Ascending aorta (tissue), 2 donors: Measurements from ENCODE around the gene CREB3. TPM values are rescaled to one million over a fixed set of nuclear protein-coding genes. Genes with fewer than 3 reads are reported as not detected.

Source experiments
- DNase-seq, 2 donors: peaks; one replicate each; pipeline ENCODE4 v3.0.0-alpha.2; 2019; ENCODE audit warnings: low spot score in 2 of 2
- H3K27ac ChIP-seq, 2 donors: fragments of 200-600 bp; sonication (generic); one replicate each; pipeline ENCODE4 v1.5.1; 2016 to 2017; ENCODE audit warnings: mild to moderate bottlenecking in 1 of 2
- H3K27me3 ChIP-seq: fragments of 200-600 bp; sonication (generic); one replicate; pipeline ENCODE4 v1.5.1; 2017
- H3K36me3 ChIP-seq, 2 donors: fragments of 200-600 bp; sonication (generic); one replicate each; pipeline ENCODE4 v1.5.1; 2016
- H3K4me1 ChIP-seq, 2 donors: fragments of 200-600 bp; sonication (generic); one replicate each; pipeline ENCODE4 v1.5.1; 2016 to 2017; ENCODE audit warnings: mild to moderate bottlenecking in 1 of 2
- H3K4me3 ChIP-seq, 2 donors: fragments of 200-600 bp; sonication (generic); one replicate each; pipeline ENCODE4 v1.5.1; 2016 to 2017; ENCODE audit warnings: mild to moderate bottlenecking in 1 of 2
- H3K9me3 ChIP-seq, 2 donors: fragments of 200-600 bp; sonication (generic); one replicate each; pipeline ENCODE4 v1.5.1; 2016
- intact Hi-C: fragments of 100-400 bp; cut with DNase I; formaldehyde crosslinking; loops from one replicate; pipeline ENCODE4 v1.15.1; 2023
- total RNA-seq: library from RNA; depleted of rRNA; stranded (reverse); fragments of >200 nt; gene quantifications from one replicate; pipeline ENCODE4 v1.1.0, GENCODE V29; 2016
- TF ChIP-seq, protein P1 (sequence below), 3 experiments: fragments of 200-600 bp in 2 of 3; fragments of 450-650 bp in 1 of 3; sonication (generic) in 2 of 3; IDR thresholded peaks; one replicate each; pipeline ENCODE4 v1.5.1; 2016 to 2019; ENCODE audit warnings: antibody characterized with exemption in 3 of 3, mild to moderate bottlenecking in 1 of 3, moderate library complexity in 1 of 3

CREB3 gene
- total RNA-seq, 1 donor from 2014 or later = 48.3 TPM

DNA sequence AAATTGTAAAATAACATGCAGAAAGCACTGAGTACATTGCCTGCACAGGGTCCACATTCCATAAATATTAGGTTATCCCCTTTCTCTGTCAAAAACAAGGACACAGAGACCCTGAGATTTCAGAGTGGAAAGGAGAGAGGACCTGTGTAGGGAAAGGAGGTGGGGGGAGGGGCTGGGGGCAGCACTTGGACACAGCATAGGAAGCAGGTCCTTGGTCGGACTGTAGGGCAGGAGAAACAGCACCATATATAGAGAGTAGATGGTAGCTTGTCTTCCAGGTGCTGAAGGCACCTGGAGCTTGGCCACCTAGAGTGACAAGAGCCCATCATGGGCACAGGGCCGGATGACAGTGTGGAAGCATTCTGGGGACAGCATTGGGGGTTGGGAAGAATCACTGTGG is 45.2 kb upstream of the CREB3 start:
- TF ChIP-seq, protein P1, sequence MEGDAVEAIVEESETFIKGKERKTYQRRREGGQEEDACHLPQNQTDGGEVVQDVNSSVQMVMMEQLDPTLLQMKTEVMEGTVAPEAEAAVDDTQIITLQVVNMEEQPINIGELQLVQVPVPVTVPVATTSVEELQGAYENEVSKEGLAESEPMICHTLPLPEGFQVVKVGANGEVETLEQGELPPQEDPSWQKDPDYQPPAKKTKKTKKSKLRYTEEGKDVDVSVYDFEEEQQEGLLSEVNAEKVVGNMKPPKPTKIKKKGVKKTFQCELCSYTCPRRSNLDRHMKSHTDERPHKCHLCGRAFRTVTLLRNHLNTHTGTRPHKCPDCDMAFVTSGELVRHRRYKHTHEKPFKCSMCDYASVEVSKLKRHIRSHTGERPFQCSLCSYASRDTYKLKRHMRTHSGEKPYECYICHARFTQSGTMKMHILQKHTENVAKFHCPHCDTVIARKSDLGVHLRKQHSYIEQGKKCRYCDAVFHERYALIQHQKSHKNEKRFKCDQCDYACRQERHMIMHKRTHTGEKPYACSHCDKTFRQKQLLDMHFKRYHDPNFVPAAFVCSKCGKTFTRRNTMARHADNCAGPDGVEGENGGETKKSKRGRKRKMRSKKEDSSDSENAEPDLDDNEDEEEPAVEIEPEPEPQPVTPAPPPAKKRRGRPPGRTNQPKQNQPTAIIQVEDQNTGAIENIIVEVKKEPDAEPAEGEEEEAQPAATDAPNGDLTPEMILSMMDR (IDR thresholded peaks at IDR 0.05) = no peak
- Histone ChIP-seq H3K4me3 (peak overlapping the region; percentile 83 to 93), H3K27ac (peak overlapping the region; percentile 93 to 97), H3K36me3 (peaks cover 60 to 72% of the 10 kb centered on the region in 2 donors), H3K4me1 (peaks cover 14 to 38% of the 10 kb centered on the region in 2 donors), H3K27me3 (no peaks in the 10 kb centered on the region), H3K9me3 (no peaks in the 10 kb centered on the region)
- intact Hi-C loops = no loop called here
- DNase-seq = no peak

DNA sequence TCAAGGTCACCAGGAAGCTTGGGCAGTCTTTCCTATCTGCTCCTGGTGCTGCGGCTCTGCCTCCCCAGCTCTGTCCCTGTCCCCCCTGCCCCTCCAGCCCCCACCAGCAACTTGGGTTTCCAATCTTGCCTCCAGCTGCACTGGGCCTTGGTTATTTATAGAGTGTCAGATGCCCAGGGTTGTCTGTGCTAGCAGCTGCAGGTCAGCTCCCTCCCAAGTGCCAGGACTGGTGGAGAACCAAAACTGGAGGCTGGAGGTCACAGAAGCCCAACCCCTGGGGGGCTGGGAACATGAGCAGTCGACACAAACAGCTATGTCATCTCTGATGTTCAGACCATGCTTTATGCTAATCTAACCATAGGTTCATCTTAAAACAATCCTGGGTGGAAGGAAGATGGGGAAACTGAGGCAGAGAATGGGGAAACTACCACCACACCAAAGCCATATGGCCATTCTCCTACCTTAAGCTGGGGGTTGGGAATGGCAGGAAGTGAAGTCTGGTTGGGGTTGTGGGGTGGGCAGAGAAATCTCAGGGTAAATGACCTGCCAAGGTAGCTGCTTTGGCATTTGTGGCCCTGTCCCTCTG is 44.4 kb upstream of the CREB3 start:
- H3K4me1 ChIP-seq = peaks cover 14 to 31% of the 10 kb centered on the region in 2 donors
- no peaks in the 10 kb centered on the region for H3K9me3 ChIP-seq
- H3K36me3 ChIP-seq = peaks cover 52 to 64% of the 10 kb centered on the region in 2 donors
- intact Hi-C loops = loop anchor here (2.0 kb wide), 1 partner anchor 83 kb away; the partner anchor contains the start of gene TESK1
- DNase-seq = no peak
- peak overlapping the region; percentile 83 to 93 for H3K4me3 ChIP-seq
- TF ChIP-seq, protein P1 (IDR thresholded peaks at IDR 0.05) = no peak
- no peaks in the 10 kb centered on the region for H3K27me3 ChIP-seq
- peak overlapping the region; percentile 93 to 97 for H3K27ac ChIP-seq

DNA sequence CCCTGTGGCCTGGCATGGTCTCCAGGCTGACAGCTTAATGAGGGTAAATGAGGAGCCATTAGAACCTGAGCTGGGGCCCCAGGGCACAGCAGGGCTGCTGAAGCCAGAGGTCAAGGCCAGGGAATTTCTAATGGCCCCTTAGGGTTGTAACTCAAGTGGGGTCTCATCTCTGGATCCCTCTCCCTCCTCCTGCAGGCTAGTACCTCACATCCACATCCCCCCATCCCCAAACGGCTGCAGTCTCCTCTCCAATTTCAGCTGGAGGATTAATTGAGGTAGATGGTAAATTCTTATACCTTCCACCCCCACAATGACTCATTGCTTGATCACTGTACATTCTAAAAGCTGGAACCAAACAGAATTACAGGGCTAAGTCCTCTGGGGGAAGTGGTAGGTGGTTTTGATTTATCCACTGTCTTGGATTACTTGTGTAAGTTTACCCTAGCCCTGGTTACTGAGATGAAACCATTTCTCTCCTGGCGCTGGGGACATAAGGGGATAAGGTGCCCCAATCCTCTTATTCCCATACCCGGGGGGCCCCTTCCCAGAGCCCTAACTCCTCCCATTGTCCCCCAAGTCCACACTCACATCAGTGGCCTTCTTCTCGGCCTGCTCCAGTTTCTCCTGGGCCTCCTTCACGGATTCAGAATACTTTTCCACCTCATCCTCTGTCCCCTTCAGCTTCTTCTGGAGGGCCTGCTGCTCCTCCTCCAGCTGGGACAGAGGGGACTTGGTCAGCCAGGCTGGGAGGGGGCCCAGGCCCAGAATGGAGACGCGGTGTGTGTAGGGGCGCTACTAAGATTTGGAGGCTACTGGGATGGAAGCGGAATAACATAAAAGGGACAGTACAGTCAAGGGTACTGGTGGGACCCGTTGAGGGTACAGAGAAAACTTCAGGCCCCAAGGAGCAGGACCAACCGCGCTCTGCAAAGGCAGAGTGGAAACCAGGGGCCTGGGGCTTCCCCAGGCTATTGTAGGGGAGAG is 43.6 kb upstream of the CREB3 start:
- Histone ChIP-seq H3K9me3 (no peaks in the 10 kb centered on the region), H3K4me1 (peaks cover 13 to 29% of the 10 kb centered on the region in 2 donors), H3K4me3 (peak overlapping the region; percentile 83 to 93), H3K27me3 (no peaks in the 10 kb centered on the region), H3K27ac (peak overlapping the region; percentile 93 to 97), H3K36me3 (peaks cover 45 to 56% of the 10 kb centered on the region in 2 donors)
- intact Hi-C loops = loop anchor here (2.0 kb wide), 1 partner anchor 84 kb away; the partner anchor contains the start of gene TESK1
- DNase-seq = no peak
- TF ChIP-seq, protein P1 (IDR thresholded peaks at IDR 0.05) = no peak

DNA sequence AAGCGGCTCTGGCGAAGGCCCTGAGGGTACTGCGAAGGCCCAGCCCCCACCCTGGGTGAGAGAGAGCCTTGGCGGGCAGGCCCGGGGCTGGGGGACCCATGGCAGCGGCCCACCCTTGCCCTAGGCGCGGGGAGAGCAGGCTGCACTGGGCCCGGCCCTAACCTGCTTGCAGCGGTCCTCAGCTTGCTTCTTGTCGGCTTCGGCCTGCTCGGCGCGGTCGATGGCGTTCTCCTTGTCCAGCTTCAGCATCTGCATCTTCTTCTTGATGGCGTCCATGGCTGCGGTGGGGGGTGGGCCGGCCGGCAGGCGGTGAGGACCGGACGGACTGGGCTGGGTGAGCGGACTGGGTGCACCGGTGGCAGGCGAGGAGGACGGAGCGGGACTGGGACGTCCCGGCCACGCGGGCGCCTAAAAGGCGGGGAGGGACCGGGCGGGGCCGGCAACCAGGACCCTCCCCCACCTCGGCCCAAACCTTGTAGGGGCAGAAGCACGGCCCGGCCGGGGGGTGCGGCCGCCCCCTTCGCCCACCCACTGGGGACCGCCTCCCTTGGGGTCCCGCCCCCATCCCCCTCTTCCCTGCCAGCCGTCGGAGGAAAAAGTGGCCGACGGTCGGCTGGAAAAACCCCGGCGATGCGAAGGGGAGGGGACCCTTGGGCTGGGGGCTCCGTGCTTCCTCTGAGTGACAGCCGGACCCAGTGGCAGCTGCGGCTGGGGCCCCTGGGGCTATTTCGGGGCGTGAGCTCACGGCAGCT is 42.7 kb upstream of the CREB3 start, which contains the start of gene TPM2:
TPM2 (minus strand) TSS at position 384 of the 752 bp plus-strand sequence; CDS start at position 276, 108 bp downstream.
- H3K27me3 ChIP-seq = no peaks in the 10 kb centered on the region
- H3K27ac ChIP-seq = peak within 1 kb of the TSS; percentile 93 to 97
- no peaks in the 10 kb centered on the region for H3K9me3 ChIP-seq
- H3K4me1 ChIP-seq = peaks cover 5 to 28% of the 10 kb centered on the region in 2 donors
- intact Hi-C loops = loop anchor here (1.0 to 10.0 kb wide), 4 partner anchors 32 to 195 kb away; partner anchors contain the start of genes RUSC2 and TESK1
- H3K36me3 ChIP-seq = peaks cover 36 to 47% of the 10 kb centered on the region in 2 donors
- TF ChIP-seq, protein P1 (IDR thresholded peaks at IDR 0.05) = no peak
- peak within 1 kb of the TSS; percentile 83 to 93 for H3K4me3 ChIP-seq
- DNase-seq = peak; percentile 67 to 93

DNA sequence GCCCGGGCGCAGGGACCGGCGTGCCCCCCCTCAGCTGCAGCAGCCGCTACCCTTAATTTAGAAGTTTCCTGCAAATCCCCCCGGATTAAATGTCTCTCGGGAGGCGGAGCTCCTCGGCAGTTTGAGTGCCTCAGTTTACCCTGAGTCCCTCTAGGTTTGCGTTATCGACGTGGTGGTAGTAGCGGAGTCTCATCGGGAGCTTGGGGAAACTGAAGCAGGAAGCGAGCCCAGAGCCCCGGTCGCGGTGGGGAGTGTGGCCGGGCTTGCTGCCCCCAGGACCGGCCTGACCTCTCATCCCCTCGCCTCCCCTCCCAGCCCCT is 42.2 kb upstream of the CREB3 start:
- peaks cover 31 to 42% of the 10 kb centered on the region in 2 donors for H3K36me3 ChIP-seq
- no peaks in the 10 kb centered on the region for H3K9me3 ChIP-seq
- TF ChIP-seq, protein P1 (IDR thresholded peaks at IDR 0.05) = no peak
- peak overlapping the region; percentile 83 to 93 for H3K4me3 ChIP-seq
- peak overlapping the region; percentile 93 to 97 for H3K27ac ChIP-seq
- no peaks in the 10 kb centered on the region for H3K27me3 ChIP-seq
- peaks cover 0 to 25% of the 10 kb centered on the region in 2 donors for H3K4me1 ChIP-seq
- intact Hi-C loops = loop anchor here (1.0 to 10.0 kb wide), 3 partner anchors 33 to 195 kb away; partner anchors contain the start of gene RUSC2
- DNase-seq = no peak
